MM.1S (cell line): Measurements from ENCODE around the gene ZNF862.
A peak's percentile ranks its signal among the peaks of the same experiment; 100 is the strongest.

Source experiments
- DNase-seq: peaks from one replicate; pipeline ENCODE4 v3.0.0-alpha.2; 2015
- H2AFZ ChIP-seq: fragments of 300-600 bp; sonication (generic); 2 replicates; pipeline ENCODE4 v1.6.0; 2016; ENCODE audit warnings: antibody characterized with exemption, low read length
- H3F3A ChIP-seq: fragments of 300-600 bp; sonication (generic); 2 replicates; pipeline ENCODE4 v1.6.1; 2016; ENCODE audit warnings: mild to moderate bottlenecking, antibody characterized with exemption, low read length, moderate library complexity, mixed read lengths; ENCODE audit not compliant: insufficient read depth
- H3K27ac ChIP-seq: fragments of 300-600 bp; sonication (generic); 2 replicates; pipeline ENCODE4 v1.5.1; 2016; ENCODE audit warnings: mild to moderate bottlenecking, low read length
- H3K27me3 ChIP-seq: fragments of 300-600 bp; sonication (generic); replicated peaks from 2 replicates; pipeline ENCODE4 v1.6.0; 2016; ENCODE audit warnings: low read length; ENCODE audit not compliant: insufficient read depth
- H3K36me3 ChIP-seq: fragments of 300-600 bp; sonication (generic); replicated peaks from 2 replicates; pipeline ENCODE4 v1.6.1; 2016; ENCODE audit warnings: mild to moderate bottlenecking, low read length, mixed read lengths; ENCODE audit not compliant: insufficient read depth
- H3K4me1 ChIP-seq: fragments of 300-600 bp; sonication (generic); 2 replicates; pipeline ENCODE4 v1.6.1; 2016; ENCODE audit warnings: low read length, mixed read lengths
- H3K4me2 ChIP-seq: fragments of 300-600 bp; sonication (generic); 2 replicates; pipeline ENCODE4 v1.6.0; 2016; ENCODE audit warnings: low read depth, low read length
- H3K4me3 ChIP-seq: fragments of 300-600 bp; sonication (generic); 2 replicates; pipeline ENCODE4 v1.5.1; 2016; ENCODE audit warnings: low read length, mixed read lengths
- H3K79me2 ChIP-seq: fragments of 300-600 bp; sonication (generic); 2 replicates; pipeline ENCODE4 v1.6.1; 2016; ENCODE audit warnings: mixed run types, low read length, mixed read lengths
- H3K9ac ChIP-seq: fragments of 300-600 bp; sonication (generic); 2 replicates; pipeline ENCODE4 v1.6.1; 2016; ENCODE audit warnings: low read length, mixed read lengths
- H3K9me2 ChIP-seq: fragments of 300-600 bp; sonication (generic); replicated peaks from 2 replicates; pipeline ENCODE4 v1.6.1; 2016; ENCODE audit warnings: mild to moderate bottlenecking, low read length, mixed read lengths; ENCODE audit not compliant: insufficient read depth
- H3K9me3 ChIP-seq: fragments of 300-600 bp; sonication (generic); replicated peaks from 2 replicates; pipeline ENCODE4 v1.6.1; 2016; ENCODE audit warnings: mild to moderate bottlenecking, low read length, mixed read lengths; ENCODE audit not compliant: insufficient read depth
- H4K20me1 ChIP-seq: fragments of 300-600 bp; sonication (generic); 2 replicates; pipeline ENCODE4 v1.6.1; 2016; ENCODE audit warnings: mild to moderate bottlenecking, low read length, moderate library complexity, mixed read lengths; ENCODE audit not compliant: insufficient read depth
- CTCF ChIP-seq: fragments of 300-600 bp; sonication (generic); IDR thresholded peaks from 2 replicates; pipeline ENCODE4 v1.5.1; 2016; ENCODE audit warnings: antibody characterized with exemption, low read length, mixed read lengths
- EZH2 ChIP-seq: fragments of 300-600 bp; sonication (generic); optimal IDR thresholded peaks from 2 replicates; pipeline ENCODE3; 2017; ENCODE audit warnings: low read depth, mild to moderate bottlenecking, antibody characterized with exemption, low read length, mixed read lengths
- EZH2phosphoT487 ChIP-seq: fragments of 300-600 bp; sonication (generic); IDR thresholded peaks from 2 replicates; pipeline ENCODE4 v1.6.1; 2018; ENCODE audit warnings: antibody characterized with exemption, low read length

Gene ZNF862

DNA sequence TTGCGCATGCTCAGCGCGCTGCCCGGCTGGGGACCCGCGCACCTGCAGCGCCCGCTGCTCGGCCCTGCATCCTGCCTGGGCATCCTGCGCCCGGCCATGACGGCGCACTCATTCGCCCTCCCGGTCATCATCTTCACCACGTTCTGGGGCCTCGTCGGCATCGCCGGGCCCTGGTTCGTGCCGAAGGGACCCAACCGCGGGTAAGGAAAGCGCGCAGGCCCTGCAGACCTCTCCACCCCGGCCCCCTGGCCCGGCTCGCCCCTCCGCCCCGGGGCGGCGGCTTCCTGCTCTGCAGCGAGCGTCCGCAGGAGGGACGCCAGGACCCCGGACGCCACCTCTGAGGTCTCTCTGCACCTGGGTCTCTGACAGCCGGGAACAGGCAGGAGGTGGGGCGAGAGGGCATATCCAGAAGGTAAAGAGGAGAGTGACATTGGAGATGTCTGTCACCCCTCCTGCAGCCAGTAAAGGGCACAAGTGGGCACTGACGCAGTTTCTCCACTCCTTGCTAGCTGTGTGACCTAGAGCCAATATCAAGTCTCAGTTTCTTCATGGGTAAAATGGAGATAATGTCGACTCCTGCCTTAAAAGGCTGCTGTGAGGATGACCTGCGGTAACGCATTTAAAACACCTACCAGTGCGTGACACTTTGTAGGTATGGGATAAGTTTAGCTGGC lies 35.9 kb downstream of the ZNF862 start:
- no peaks in the 10 kb centered on the region for H3K36me3 ChIP-seq
- peaks cover 31% of the 10 kb centered on the region for H3K4me1 ChIP-seq
- H3K27ac ChIP-seq = peak overlapping the region; percentile 85
- peaks cover 9% of the 10 kb centered on the region; the same call in 1 of the 2 replicates for H3F3A ChIP-seq
- peak overlapping the region; percentile 97 for H3K4me2 ChIP-seq
- H3K79me2 ChIP-seq = peaks cover 16% of the 10 kb centered on the region
- no peaks in the 10 kb centered on the region for H3K9me2 ChIP-seq
- TF ChIP-seq CTCF (no peak), EZH2 (no peak), EZH2phosphoT487 (no peak)
- peak overlapping the region; percentile 81 for H3K9ac ChIP-seq
- no peaks in the 10 kb centered on the region for H3K9me3 ChIP-seq
- H4K20me1 ChIP-seq = no peaks in the 10 kb centered on the region
- peak; percentile 82 for DNase-seq
- H3K4me3 ChIP-seq = peak overlapping the region; percentile 90
- H3K27me3 ChIP-seq = no peaks in the 10 kb centered on the region
- peak overlapping the region; percentile 97 for H2AFZ ChIP-seq

DNA sequence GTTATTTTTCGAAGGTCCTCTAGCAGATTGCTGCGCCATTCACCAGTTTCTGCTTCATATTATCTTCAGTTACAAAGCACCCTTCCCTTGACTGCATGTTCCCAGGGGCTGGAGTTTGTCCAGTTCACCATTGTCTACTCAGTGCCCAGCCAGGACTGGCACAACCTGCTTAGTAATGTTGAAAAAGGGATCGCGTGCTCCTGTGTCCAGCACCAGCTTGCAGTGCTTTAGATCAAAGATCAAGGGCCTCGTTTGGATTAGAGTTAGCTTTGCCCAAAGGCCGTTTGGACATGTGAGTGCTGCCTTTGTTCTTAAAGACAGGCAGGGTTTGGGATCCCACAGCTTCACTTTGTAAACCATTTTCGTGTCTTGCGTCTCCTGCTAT lies 36.5 kb downstream of the ZNF862 start:
- H3K9ac ChIP-seq = peak overlapping the region; percentile 81; the same call in 1 of the 2 replicates
- peak overlapping the region; percentile 85; the same call in 1 of the 2 replicates for H3K27ac ChIP-seq
- H4K20me1 ChIP-seq = no peaks in the 10 kb centered on the region
- no peaks in the 10 kb centered on the region for H3K27me3 ChIP-seq
- TF ChIP-seq EZH2 = no peak
- TF ChIP-seq EZH2phosphoT487 = no peak
- no peak for TF ChIP-seq CTCF
- no peaks in the 10 kb centered on the region for H3K36me3 ChIP-seq
- peaks cover 25% of the 10 kb centered on the region for H3K4me1 ChIP-seq
- peak overlapping the region; percentile 97 for H3K4me2 ChIP-seq
- no peak for DNase-seq
- H3K9me3 ChIP-seq = no peaks in the 10 kb centered on the region
- peaks cover 16% of the 10 kb centered on the region for H3K79me2 ChIP-seq
- H3F3A ChIP-seq = peaks cover 9% of the 10 kb centered on the region; the same call in 1 of the 2 replicates
- peak overlapping the region; percentile 90 for H3K4me3 ChIP-seq
- no peaks in the 10 kb centered on the region for H3K9me2 ChIP-seq
- peak overlapping the region; percentile 97 for H2AFZ ChIP-seq

GRCh38 chr7:149875396-149875795 lies 37.2 kb downstream of the ZNF862 start:
- no peaks in the 10 kb centered on the region for H3K9me2 ChIP-seq
- H4K20me1 ChIP-seq = no peaks in the 10 kb centered on the region
- no peaks in the 10 kb centered on the region for H3K36me3 ChIP-seq
- TF ChIP-seq CTCF = no peak
- TF ChIP-seq EZH2phosphoT487 = no peak
- no peak for TF ChIP-seq EZH2
- H3F3A ChIP-seq = peaks cover 9% of the 10 kb centered on the region; the same call in 1 of the 2 replicates
- H3K9me3 ChIP-seq = no peaks in the 10 kb centered on the region
- peak overlapping the region; percentile 97 for H3K4me2 ChIP-seq
- H3K79me2 ChIP-seq = peaks cover 16% of the 10 kb centered on the region
- peaks cover 19% of the 10 kb centered on the region for H3K4me1 ChIP-seq
- DNase-seq = no peak
- no peak overlapping the region; the same call in 1 of the 2 replicates for H3K4me3 ChIP-seq
- no peak overlapping the region for H3K27ac ChIP-seq
- no peaks in the 10 kb centered on the region for H3K27me3 ChIP-seq
- H2AFZ ChIP-seq = no peak overlapping the region
- no peak overlapping the region for H3K9ac ChIP-seq
